ENCODE data around the gene ME3. TPM values are rescaled to one million over a fixed set of nuclear protein-coding genes. Genes with fewer than 3 reads are reported as not detected.
A peak's percentile ranks its signal among the peaks of the same experiment; 100 is the strongest.

Gene ME3
- total RNA-seq, 1 donor, result 56.9 TPM

DNA sequence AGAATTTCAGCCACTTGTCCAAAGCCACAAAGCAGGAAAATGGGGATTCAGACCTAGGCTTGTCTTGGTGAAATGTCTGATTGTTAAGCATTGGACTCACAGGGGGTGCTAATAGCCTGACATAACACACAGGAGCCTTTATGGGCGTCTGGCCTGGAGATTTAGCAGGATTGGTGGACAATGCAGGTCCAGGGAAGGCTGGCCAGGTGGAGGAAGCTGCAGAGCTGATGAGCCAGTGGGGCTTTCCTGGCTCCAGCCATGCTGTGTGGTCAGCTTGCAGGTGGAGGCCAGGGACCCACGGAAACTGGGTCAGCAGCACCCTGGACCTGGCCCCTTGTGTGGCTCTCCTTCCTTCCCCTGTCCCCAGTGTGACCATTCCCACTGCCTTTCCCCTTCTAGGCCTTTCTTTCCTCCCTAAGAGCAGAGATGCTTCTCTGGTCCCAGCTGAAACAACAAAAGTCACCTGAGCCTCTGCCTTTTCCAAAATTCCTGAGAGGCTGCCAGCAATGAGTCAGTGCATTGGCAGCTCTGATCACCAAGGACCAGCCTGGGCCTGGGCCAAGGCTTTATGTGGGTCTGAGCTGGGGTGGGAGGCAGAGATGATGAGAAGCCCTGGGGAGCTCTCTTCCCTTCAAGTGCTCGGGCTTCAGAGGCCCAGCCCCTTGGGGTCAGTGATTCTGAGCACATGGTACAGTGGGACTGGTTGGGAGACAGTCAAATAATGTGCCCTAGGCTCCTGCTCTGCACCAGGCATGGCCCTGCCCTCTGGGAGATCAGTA, 212.5 kb downstream of the ME3 start:
- no peak overlapping the region for H3K4me3 ChIP-seq (ENCODE audit: low read depth, low read length)
- TF ChIP-seq, protein P1, sequence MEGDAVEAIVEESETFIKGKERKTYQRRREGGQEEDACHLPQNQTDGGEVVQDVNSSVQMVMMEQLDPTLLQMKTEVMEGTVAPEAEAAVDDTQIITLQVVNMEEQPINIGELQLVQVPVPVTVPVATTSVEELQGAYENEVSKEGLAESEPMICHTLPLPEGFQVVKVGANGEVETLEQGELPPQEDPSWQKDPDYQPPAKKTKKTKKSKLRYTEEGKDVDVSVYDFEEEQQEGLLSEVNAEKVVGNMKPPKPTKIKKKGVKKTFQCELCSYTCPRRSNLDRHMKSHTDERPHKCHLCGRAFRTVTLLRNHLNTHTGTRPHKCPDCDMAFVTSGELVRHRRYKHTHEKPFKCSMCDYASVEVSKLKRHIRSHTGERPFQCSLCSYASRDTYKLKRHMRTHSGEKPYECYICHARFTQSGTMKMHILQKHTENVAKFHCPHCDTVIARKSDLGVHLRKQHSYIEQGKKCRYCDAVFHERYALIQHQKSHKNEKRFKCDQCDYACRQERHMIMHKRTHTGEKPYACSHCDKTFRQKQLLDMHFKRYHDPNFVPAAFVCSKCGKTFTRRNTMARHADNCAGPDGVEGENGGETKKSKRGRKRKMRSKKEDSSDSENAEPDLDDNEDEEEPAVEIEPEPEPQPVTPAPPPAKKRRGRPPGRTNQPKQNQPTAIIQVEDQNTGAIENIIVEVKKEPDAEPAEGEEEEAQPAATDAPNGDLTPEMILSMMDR (IDR thresholded peaks at IDR 0.05; ENCODE audit: insufficient read depth, low read length), result no peak
- peak; percentile 95 for DNase-seq (ENCODE audit: low read depth)

DNA sequence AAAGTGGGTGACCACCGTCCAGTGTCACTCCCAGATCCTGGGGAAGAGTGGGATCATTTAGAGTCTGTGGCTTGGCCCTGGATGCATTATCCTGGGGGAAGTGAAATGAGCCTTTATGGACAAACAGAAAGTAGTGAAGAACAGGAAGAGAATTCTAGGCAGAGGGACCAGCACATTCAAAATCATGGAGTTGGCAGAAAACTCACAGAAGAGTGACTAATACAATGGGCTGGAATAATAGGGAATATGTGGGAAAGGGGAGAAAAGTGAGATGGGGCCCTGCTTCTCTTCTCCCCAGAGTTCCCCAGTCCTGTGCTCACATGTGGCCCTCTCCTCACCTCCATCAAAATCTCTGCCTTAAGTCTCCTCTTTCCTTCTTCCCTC, 213.4 kb downstream of the ME3 start:
- peak; percentile 70 for DNase-seq (ENCODE audit: low read depth)
- TF ChIP-seq, protein P1 (IDR thresholded peaks at IDR 0.05; ENCODE audit: insufficient read depth, low read length), result no peak
- H3K4me3 ChIP-seq (ENCODE audit: low read depth, low read length), result no peak overlapping the region

DNA sequence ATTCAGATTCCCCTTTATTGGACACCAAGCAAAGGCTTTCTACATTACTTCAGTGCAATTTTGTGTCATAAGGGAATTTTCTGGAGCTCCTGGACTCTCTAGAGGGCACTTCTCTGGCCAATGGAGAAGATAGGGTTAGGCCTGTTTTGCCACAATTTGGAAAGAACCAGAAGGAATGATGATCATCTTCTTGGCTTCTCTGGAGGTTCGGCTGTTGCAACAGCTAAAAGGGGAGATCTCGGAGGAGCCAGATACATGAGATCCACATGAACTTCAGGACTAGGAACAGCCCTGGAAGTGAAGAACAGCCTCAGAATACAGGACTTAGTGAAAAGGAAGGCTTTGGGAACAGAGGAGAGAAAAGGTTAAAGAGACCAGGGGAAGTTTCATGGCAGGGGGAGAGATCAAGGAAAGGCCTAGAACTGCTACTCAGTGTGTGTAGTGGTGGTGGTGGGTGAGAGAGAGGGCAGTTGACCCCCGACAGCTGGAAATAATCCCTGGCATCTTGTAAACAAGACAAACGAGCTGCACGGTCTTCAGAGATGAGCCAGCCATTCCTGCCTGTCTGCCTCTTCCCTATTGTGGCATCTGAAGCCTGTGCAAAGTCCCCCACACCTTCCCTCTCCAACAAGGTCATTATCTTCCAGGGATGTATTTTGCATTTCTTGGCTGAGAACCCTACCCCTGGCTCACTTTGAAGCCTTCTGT, 214.0 kb downstream of the ME3 start:
- TF ChIP-seq, protein P1 (IDR thresholded peaks at IDR 0.05; ENCODE audit: insufficient read depth, low read length), result no peak
- DNase-seq (ENCODE audit: low read depth), result peak; percentile 41
- no peak overlapping the region for H3K4me3 ChIP-seq (ENCODE audit: low read depth, low read length)

DNA sequence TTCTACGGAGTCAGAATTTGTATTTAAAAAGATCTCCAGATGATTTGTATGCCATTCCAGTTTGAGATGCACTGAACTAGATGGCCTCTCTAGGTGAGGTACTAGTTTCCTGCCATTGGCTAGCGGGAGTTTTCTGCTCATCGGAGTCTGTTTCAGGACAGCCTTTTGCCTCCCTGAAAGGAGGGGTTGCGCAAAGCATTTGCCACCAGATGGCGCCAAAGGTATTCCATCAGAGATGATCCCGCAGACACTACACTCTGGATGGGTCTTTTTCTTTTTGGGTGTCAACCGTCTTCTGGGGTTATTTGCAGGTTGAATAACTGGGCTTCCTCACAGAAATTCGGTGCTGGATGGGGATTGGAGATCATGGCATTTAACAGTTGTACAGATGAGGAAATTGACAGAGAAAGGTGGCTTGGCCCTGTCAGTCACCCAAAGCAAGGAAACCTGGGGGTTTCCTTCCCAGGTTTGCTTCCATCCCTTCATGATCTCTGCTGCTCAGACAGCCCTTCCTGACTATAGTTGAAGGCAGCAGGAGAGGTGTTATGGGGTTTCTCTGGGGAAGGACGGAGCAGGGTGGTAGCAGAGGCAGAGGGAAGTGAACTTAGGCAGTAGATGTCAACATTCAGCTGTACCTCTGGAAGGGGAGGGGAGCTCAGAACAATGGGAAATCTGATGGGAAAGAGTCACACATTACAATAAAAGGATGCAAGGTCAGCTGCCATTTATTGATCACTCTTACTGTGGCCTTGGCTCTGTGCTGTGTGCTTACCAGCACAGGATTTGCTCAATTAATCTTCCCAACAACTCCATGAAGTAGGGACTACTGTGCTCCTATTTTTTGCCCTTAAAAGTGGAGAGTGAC, 216.1 kb downstream of the ME3 start:
- DNase-seq (ENCODE audit: low read depth), result peak; percentile 88
- TF ChIP-seq, protein P1 (IDR thresholded peaks at IDR 0.05; ENCODE audit: insufficient read depth, low read length), result peak; percentile 92
- H3K4me3 ChIP-seq (ENCODE audit: low read depth, low read length), result no peak overlapping the region

DNA sequence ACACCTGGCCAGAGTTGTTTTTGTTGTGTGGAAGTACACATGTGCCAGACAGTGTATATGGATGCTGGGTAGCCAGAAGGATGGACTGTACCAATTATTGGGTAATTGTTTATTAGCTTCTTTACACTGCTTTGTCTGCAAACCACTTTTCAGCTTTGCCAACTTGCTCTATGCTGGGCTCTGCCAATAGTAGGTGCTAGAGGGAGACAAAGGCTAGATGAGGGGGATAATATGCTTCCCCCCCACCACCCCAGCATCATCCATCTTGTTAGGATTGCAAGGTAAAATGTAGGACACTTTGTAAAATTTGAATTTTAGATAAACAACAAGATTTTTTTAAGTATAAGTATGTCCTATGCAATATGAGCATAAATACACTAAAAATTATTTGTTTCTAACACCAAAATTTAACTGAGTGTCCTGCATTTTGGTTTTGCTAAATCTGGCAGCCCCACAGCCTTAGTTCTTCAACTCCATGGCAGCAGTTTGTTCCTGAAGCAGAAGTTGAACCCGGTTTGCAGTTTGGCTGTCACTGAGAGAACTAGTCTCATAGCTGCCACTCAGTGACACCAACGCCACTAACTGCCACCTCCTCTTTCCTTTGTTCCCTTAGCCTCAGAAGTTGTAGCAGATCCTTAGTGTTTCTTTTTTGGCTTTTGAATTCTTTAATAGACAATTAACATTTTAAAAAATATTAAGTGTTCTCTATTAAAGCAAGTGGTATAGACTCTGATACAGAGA, 219.0 kb downstream of the ME3 start:
- no peak for DNase-seq (ENCODE audit: low read depth)
- TF ChIP-seq, protein P1 (IDR thresholded peaks at IDR 0.05; ENCODE audit: insufficient read depth, low read length), result no peak
- H3K4me3 ChIP-seq (ENCODE audit: low read depth, low read length), result no peak overlapping the region

Measured in fibroblast of the aortic adventitia (primary cell).